ENCODE results near the gene CFAP221.

DNA sequence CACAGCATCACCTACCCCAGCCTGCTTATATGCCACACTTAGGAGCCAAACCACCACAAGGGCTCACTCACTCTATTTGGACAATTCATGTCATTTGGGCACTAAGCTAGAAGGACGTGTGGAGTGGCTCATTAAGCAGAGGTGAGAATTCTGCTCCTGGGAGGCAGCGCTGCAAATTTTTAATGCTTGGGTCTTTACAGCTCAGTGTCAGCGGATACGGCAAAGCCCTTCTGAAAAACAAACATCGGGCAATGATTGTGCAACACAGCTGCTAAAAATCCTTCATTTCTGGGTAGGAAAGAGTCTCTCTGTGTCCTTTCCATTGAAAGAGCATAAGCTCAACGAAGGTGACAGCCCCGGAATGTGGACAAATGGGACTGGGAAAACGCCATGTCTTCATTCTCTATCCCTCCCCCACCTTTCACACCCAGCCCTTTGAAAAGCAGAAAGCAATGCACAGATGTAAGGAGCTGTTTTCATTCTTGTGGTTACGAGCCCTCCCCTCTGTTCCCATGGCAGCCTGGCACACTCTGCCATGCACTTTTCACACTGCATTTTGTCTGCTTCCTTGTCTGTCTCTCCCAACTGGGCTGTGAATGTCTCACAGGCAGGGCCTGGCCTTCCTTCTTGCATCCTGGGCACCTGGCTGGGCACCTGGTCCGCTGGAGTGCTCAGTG is 150.7 kb downstream of the CFAP221 start:
- TF ChIP-seq SUZ12 (IDR thresholded peaks at IDR 0.05; ENCODE audit: extremely low read depth, insufficient read depth, insufficient read length) (no peak), YY1 (IDR thresholded peaks at IDR 0.05; ENCODE audit: insufficient read depth, insufficient read length) (no peak)

All from NT2/D1 (cell line).